ENCODE measurements around the gene LRRC71. TPM values are rescaled to one million over a fixed set of nuclear protein-coding genes. Genes with fewer than 3 reads are reported as not detected.

LRRC71 gene
- total and polyA plus RNA-seq, 9 donors: 0.39 to 1.5 (median 0.84) TPM

DNA sequence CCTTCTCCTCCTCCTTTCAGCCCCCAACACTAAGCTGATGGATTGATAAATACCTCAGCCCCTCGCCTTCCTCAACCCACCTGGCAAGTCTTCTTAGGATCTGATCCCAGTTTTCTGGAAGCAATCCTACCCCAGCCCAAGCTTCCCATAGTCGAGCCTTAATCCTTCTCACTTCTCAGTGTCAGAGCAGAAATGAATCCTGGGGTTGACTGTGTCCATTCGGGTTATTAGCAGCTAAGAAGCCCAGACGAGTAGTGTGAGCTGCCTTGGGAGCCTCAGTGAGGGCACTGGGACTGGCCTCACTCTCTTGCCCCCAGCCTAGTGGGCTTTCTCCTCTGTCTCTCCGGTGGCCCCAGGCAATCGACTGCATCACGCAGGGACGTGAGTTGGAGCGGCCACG is 39.3 kb upstream of the LRRC71 start:
- H3K27ac ChIP-seq (ENCODE audit: low read length): no peak overlapping the region
- 43% methylated on average over 10 of the region's 10 CpGs for WGBS (ENCODE audit: insufficient coverage)
- H3K4me1 ChIP-seq (ENCODE audit: control insufficient read depth, insufficient read depth, low read length): peaks cover 19% of the 10 kb centered on the region
- peaks cover 33% of the 10 kb centered on the region for H3K27me3 ChIP-seq (ENCODE audit: control insufficient read depth, insufficient read depth, low read length)
- no peak overlapping the region for H3K4me3 ChIP-seq (ENCODE audit: low read length)
- H3K36me3 ChIP-seq (ENCODE audit: control insufficient read depth, insufficient read depth, low read length): no peaks in the 10 kb centered on the region
- no peaks in the 10 kb centered on the region for H3K9me3 ChIP-seq (replicated peaks; ENCODE audit: control insufficient read depth, low read depth, low read length)
- DNase-seq: no peak

DNA sequence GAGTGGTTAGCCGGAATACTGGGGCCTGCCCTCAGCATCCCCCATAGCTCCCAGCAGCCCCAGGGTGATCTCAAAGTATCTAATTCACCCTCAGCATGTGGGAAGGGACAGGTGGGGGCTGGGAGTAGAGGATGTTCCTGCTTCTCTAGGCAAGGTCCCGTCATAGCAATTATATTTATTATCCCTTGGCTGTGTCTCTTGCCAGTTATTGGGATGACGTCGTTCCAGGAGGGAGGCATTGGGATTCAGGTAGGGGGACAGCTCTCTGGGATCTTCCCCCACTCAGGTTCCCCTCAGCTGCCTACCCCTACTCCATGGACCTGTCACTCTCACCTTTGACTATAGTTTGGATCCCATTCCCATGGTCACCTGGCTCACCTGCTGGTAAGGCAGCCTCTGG is 38.8 kb upstream of the LRRC71 start:
- H3K9me3 ChIP-seq (replicated peaks; ENCODE audit: control insufficient read depth, low read depth, low read length): no peaks in the 10 kb centered on the region
- peaks cover 23% of the 10 kb centered on the region for H3K4me1 ChIP-seq (ENCODE audit: control insufficient read depth, insufficient read depth, low read length)
- no peaks in the 10 kb centered on the region for H3K36me3 ChIP-seq (ENCODE audit: control insufficient read depth, insufficient read depth, low read length)
- no peak overlapping the region for H3K4me3 ChIP-seq (ENCODE audit: low read length)
- peaks cover 28% of the 10 kb centered on the region for H3K27me3 ChIP-seq (ENCODE audit: control insufficient read depth, insufficient read depth, low read length)
- WGBS (ENCODE audit: insufficient coverage): no CpG with 5 or more reads among the region's 4 CpGs
- DNase-seq: no peak
- H3K27ac ChIP-seq (ENCODE audit: low read length): no peak overlapping the region

DNA sequence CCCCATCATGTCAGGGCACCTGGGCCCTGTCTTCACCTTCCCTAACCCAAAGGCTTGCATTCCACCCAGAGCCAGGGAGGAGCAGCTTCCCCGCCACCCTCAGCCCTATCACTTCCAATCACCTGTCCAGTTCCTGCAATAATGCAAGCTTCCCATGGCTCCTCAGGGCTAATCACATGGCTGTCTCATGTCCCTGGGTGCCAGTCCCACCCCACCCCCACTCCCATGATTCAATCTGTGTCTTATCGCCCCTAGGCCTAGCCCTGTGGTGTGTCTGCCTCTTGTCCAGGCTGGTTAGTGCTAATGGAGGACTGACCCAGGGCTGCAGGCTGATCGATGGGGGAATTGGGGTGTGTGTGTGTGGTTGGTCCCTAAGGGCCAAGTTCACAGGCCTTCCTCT is 37.9 kb upstream of the LRRC71 start:
- H3K4me1 ChIP-seq (ENCODE audit: control insufficient read depth, insufficient read depth, low read length): peaks cover 30% of the 10 kb centered on the region
- H3K27ac ChIP-seq (ENCODE audit: low read length): no peak overlapping the region
- H3K4me3 ChIP-seq (ENCODE audit: low read length): no peak overlapping the region
- WGBS (ENCODE audit: insufficient coverage): 67% methylated on average over 2 of the region's 3 CpGs
- H3K9me3 ChIP-seq (replicated peaks; ENCODE audit: control insufficient read depth, low read depth, low read length): no peaks in the 10 kb centered on the region
- no peak for DNase-seq
- peaks cover 27% of the 10 kb centered on the region for H3K27me3 ChIP-seq (ENCODE audit: control insufficient read depth, insufficient read depth, low read length)
- no peaks in the 10 kb centered on the region for H3K36me3 ChIP-seq (ENCODE audit: control insufficient read depth, insufficient read depth, low read length)

DNA sequence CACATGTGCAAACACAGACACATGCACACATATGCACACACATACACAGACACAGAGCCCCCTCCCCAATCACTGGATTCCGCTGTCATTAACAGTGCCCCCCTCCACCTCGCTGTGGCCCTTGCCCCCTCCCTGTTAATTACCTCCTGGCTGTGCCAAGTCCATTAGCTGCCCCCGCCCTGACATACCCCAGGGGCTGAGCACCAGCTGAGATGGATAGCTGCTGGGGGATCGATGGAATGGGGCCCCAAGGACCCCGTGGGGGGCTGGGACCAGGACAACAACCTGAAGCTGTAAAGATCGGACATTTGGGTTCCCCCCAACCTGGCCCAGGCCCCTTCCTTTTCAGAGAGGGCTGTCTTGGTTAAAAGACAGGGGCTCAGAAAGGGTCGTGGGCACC is 36.5 kb upstream of the LRRC71 start:
- H3K36me3 ChIP-seq (ENCODE audit: control insufficient read depth, insufficient read depth, low read length): no peaks in the 10 kb centered on the region
- 64% methylated on average over 4 of the region's 7 CpGs for WGBS (ENCODE audit: insufficient coverage)
- H3K4me1 ChIP-seq (ENCODE audit: control insufficient read depth, insufficient read depth, low read length): peaks cover 30% of the 10 kb centered on the region
- no peaks in the 10 kb centered on the region for H3K9me3 ChIP-seq (replicated peaks; ENCODE audit: control insufficient read depth, low read depth, low read length)
- peaks cover 18% of the 10 kb centered on the region for H3K27me3 ChIP-seq (ENCODE audit: control insufficient read depth, insufficient read depth, low read length)
- no peak overlapping the region for H3K4me3 ChIP-seq (ENCODE audit: low read length)
- no peak for DNase-seq
- H3K27ac ChIP-seq (ENCODE audit: low read length): no peak overlapping the region

DNA sequence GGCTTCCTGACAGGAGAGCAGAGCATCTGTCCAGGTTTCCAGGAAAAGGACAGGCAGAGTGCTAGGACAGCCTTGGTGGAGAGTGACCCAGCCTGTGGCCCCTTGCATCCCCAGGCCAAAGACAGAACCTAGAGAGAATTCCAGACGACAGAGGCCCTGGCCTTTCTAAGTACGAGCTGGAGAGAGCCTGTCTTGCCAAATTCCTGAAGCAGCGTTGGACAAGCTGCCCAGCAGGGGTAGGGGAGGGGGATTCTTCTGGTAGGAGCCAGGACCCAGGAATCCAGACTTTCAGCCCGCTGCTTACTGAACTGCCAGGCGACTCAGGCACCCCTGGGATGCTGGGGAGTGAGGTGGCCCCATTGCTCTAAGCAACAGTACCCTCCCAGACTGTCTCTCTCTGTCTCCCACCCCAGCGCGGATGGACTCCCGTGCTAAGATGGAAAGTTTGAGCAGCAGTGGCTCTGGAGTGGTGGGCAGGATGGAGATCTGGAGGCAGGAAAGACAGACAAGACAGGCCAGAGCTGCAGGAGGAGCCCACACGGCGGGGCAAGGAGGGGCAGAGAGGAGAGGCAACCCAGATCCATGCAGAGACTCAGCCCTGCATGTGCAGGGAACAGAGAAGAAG is 35.8 kb upstream of the LRRC71 start:
- Histone ChIP-seq H3K4me3 (ENCODE audit: low read length) (no peak overlapping the region), H3K36me3 (ENCODE audit: control insufficient read depth, insufficient read depth, low read length) (no peaks in the 10 kb centered on the region), H3K27ac (ENCODE audit: low read length) (peak overlapping the region; percentile 42), H3K4me1 (ENCODE audit: control insufficient read depth, insufficient read depth, low read length) (peaks cover 30% of the 10 kb centered on the region), H3K9me3 (replicated peaks; ENCODE audit: control insufficient read depth, low read depth, low read length) (no peaks in the 10 kb centered on the region), H3K27me3 (ENCODE audit: control insufficient read depth, insufficient read depth, low read length) (peaks cover 16% of the 10 kb centered on the region)
- DNase-seq: peak; percentile 57
- WGBS (ENCODE audit: insufficient coverage): 22% methylated on average over 5 of the region's 10 CpGs

DNA sequence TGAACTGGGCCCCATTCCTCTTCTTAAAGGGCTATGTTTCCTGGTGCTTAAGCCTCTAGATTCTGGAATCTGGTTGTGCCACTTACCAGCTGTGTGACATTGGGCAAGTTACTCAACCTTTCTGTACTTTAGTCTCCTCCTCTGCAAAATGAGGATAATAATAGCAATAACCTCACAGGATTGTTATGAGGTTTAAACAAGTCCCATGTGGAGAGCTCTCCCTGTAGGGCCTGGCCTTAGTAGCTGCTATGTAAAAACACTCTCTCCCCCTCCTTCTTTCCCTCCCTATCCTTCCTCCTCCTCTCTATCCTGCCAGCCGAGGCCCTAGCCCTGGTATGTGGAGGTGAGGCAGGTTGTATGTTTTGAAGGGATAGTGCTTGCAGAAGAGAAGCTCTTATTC is 35.1 kb upstream of the LRRC71 start:
- no peaks in the 10 kb centered on the region for H3K36me3 ChIP-seq (ENCODE audit: control insufficient read depth, insufficient read depth, low read length)
- no peak overlapping the region for H3K27ac ChIP-seq (ENCODE audit: low read length)
- H3K4me3 ChIP-seq (ENCODE audit: low read length): no peak overlapping the region
- no peak for DNase-seq
- WGBS (ENCODE audit: insufficient coverage): no CpG with 5 or more reads among the region's 1 CpG
- H3K9me3 ChIP-seq (replicated peaks; ENCODE audit: control insufficient read depth, low read depth, low read length): no peaks in the 10 kb centered on the region
- peaks cover 34% of the 10 kb centered on the region for H3K4me1 ChIP-seq (ENCODE audit: control insufficient read depth, insufficient read depth, low read length)
- peaks cover 16% of the 10 kb centered on the region for H3K27me3 ChIP-seq (ENCODE audit: control insufficient read depth, insufficient read depth, low read length)

DNA sequence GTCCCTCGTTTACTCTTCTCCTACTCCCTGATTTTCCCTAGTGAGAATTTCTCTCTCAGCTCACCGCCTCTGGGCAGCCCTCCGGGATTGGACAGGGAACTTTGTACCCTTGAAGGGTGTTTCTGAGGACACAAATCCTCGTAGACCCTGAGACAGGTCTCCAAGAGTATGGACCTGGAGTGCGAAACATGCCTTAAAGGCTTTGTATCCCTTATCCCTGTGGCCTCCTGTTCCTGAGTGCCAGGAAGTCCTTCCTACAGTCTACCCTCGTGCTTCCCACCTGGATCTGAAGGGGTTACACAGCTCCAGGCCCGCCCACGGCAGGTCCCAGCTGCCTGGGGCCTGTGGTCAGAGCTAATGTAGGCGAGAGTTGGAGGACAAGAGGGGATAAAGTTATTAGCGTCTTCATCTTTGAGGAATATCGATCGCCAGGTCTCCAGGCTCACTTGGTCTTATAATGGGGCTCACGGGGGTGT is 34.5 kb upstream of the LRRC71 start:
- 84% methylated on average over 5 of the region's 13 CpGs for WGBS (ENCODE audit: insufficient coverage)
- no peak for DNase-seq

DNA sequence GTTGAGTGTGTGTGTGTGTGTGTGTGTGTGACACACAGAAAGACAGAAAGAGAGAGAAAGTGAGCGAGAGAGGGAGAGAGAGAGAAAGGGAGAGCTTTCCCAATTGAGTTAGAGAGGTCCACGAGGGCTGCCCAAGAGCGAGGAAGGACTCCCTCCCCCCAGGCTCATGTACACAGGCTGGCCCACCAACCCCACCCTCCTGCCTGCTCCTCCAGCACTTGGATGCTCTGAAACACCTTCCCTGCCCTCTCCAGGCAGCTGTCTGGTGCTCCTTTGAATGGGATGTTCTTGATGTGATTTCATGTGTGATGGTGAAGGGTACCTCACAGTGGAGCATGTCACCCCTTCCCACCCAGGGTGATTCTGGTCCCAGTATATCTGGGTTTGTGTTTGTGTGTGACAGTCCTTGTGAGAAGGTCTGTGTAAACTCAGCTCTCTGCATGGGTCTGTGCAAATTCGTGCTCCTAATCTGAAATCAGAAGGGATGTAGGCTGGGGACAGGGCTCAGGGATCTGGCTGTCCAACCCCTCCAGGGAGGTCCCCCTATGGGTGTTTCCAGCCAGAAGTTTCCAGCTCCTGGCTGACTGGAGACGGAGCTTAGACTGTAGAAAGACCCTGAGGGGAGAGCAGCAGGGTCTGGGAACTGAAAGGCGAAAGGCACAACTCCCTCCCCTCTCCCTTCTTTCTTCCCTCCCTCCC is 33.7 kb upstream of the LRRC71 start:
- Histone ChIP-seq H3K9me3 (replicated peaks; ENCODE audit: control insufficient read depth, low read depth, low read length) (no peaks in the 10 kb centered on the region), H3K4me1 (ENCODE audit: control insufficient read depth, insufficient read depth, low read length) (peaks cover 31% of the 10 kb centered on the region), H3K4me3 (ENCODE audit: low read length) (no peak overlapping the region), H3K27me3 (ENCODE audit: control insufficient read depth, insufficient read depth, low read length) (peaks cover 18% of the 10 kb centered on the region), H3K27ac (ENCODE audit: low read length) (no peak overlapping the region), H3K36me3 (ENCODE audit: control insufficient read depth, insufficient read depth, low read length) (no peaks in the 10 kb centered on the region)
- no peak for DNase-seq
- WGBS (ENCODE audit: insufficient coverage): 14% methylated on average over 1 of the region's 6 CpGs

More for the DNA sequence above, 34.5 kb upstream of the LRRC71 start:
- Histone ChIP-seq H3K4me3 (ENCODE audit: low read length) (no peak overlapping the region), H3K27me3 (ENCODE audit: control insufficient read depth, insufficient read depth, low read length) (peaks cover 16% of the 10 kb centered on the region), H3K4me1 (ENCODE audit: control insufficient read depth, insufficient read depth, low read length) (peaks cover 31% of the 10 kb centered on the region), H3K36me3 (ENCODE audit: control insufficient read depth, insufficient read depth, low read length) (no peaks in the 10 kb centered on the region), H3K9me3 (replicated peaks; ENCODE audit: control insufficient read depth, low read depth, low read length) (no peaks in the 10 kb centered on the region), H3K27ac (ENCODE audit: low read length) (no peak overlapping the region)

DNA sequence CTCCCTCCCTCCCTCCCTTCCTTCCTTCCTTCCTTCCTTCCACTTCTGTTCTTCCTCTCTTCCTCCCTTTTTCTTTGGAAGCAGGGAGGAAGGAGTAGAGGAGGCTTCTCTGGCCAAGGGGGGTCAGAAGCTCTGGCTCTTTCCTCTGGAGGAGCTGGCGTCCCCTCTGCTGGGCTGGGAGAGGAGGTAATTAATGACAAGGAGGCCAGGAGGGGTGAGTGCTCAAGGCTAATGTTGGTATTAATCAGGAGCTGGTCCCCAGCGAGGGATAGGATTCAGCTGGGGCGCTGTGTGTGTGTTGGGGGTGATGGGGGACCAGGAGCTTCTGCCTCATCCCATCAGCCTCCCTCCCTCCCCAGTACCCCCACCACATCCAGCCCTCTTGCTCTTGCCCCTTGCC is 33.1 kb upstream of the LRRC71 start:
- DNase-seq: no peak
- WGBS (ENCODE audit: insufficient coverage): no CpG with 5 or more reads among the region's 3 CpGs
- Histone ChIP-seq H3K27ac (ENCODE audit: low read length) (no peak overlapping the region), H3K27me3 (ENCODE audit: control insufficient read depth, insufficient read depth, low read length) (peaks cover 24% of the 10 kb centered on the region), H3K36me3 (ENCODE audit: control insufficient read depth, insufficient read depth, low read length) (no peaks in the 10 kb centered on the region), H3K4me3 (ENCODE audit: low read length) (no peak overlapping the region), H3K4me1 (ENCODE audit: control insufficient read depth, insufficient read depth, low read length) (peaks cover 37% of the 10 kb centered on the region), H3K9me3 (replicated peaks; ENCODE audit: control insufficient read depth, low read depth, low read length) (no peaks in the 10 kb centered on the region)

DNA sequence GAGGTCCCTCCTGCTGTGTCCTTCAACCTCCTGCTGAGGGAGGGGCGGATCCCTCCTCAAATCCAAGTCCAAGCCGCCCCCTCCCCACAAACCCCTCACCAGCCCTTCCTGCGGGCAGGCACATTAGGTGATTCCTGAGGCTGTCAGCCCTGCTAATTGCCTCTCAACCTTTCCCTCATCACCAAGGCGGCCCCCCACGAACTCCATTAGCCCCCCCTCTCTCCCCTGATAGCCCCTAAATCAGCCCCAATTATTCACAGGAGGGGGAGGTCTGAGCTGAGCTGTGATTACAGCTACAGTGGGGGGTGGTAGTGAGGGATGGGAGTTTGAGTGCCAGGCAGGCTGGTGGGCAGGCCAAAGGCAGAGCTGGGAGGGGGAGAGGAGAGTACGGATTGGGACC is 32.7 kb upstream of the LRRC71 start:
- no peak for DNase-seq
- Histone ChIP-seq H3K4me1 (ENCODE audit: control insufficient read depth, insufficient read depth, low read length) (peaks cover 40% of the 10 kb centered on the region), H3K27me3 (ENCODE audit: control insufficient read depth, insufficient read depth, low read length) (peaks cover 28% of the 10 kb centered on the region), H3K4me3 (ENCODE audit: low read length) (no peak overlapping the region), H3K27ac (ENCODE audit: low read length) (no peak overlapping the region), H3K36me3 (ENCODE audit: control insufficient read depth, insufficient read depth, low read length) (no peaks in the 10 kb centered on the region), H3K9me3 (replicated peaks; ENCODE audit: control insufficient read depth, low read depth, low read length) (no peaks in the 10 kb centered on the region)
- WGBS (ENCODE audit: insufficient coverage): 40% methylated on average over 3 of the region's 6 CpGs
